OCI-LY1 (cell line): Measurements from ENCODE around the gene MAP2K2.

ENCODE experiments used
- H2AFZ ChIP-seq: fragments of 200-600 bp; sonication (generic), shearing (Covaris generic); 2 replicates; pipeline ENCODE4 v1.6.0; 2014; ENCODE audit warnings: antibody characterized with exemption, mild to moderate bottlenecking, low read length
- H3F3A ChIP-seq: fragments of 200-600 bp; sonication (generic), shearing (Covaris generic); 2 replicates; pipeline ENCODE4 v1.6.0; 2014; ENCODE audit warnings: mild to moderate bottlenecking, antibody characterized with exemption, low read length, moderate library complexity; ENCODE audit not compliant: insufficient read depth
- H3K27ac ChIP-seq: fragments of 200-600 bp; sonication (generic); 2 replicates; pipeline ENCODE4 v1.5.1; 2014; ENCODE audit warnings: low read length, mixed run types, mild to moderate bottlenecking, low read depth; ENCODE audit not compliant: poor library complexity, severe bottlenecking
- H3K27me3 ChIP-seq: fragments of 200-600 bp; sonication (generic); 2 replicates; pipeline ENCODE4 v1.6.0; 2014; ENCODE audit warnings: antibody characterized with exemption, mild to moderate bottlenecking, low read length, moderate library complexity; ENCODE audit not compliant: insufficient read depth
- H3K36me3 ChIP-seq: fragments of 200-600 bp; sonication (generic); 2 replicates; pipeline ENCODE4 v1.6.1; 2014; ENCODE audit warnings: mild to moderate bottlenecking, antibody characterized with exemption, low read length, moderate library complexity, mixed read lengths; ENCODE audit not compliant: insufficient read depth
- H3K4me1 ChIP-seq: fragments of 200-600 bp; sonication (generic); 2 replicates; pipeline ENCODE4 v1.5.1; 2014; ENCODE audit warnings: mild to moderate bottlenecking, low read length, moderate library complexity; ENCODE audit not compliant: insufficient read depth, severe bottlenecking
- H3K4me2 ChIP-seq: fragments of 200-600 bp; sonication (generic), shearing (Covaris generic); 2 replicates; pipeline ENCODE4 v1.6.1; 2014; ENCODE audit warnings: low read length
- H3K4me3 ChIP-seq: fragments of 200-600 bp; sonication (generic); 2 replicates; pipeline ENCODE4 v1.5.1; 2014; ENCODE audit warnings: low read length, low read depth, mild to moderate bottlenecking, mixed read lengths; ENCODE audit not compliant: poor library complexity, severe bottlenecking
- H3K79me2 ChIP-seq: fragments of 200-600 bp; shearing (Covaris generic); 2 replicates; pipeline ENCODE4 v1.6.1; 2016; ENCODE audit warnings: mixed run types, low read length, mixed read lengths; ENCODE audit not compliant: insufficient read depth
- H3K9ac ChIP-seq: fragments of 200-600 bp; sonication (generic), shearing (Covaris generic); 2 replicates; pipeline ENCODE4 v1.6.1; 2014; ENCODE audit warnings: mild to moderate bottlenecking, low read length, mixed read lengths
- H3K9me2 ChIP-seq: fragments of 200-600 bp; sonication (generic), shearing (Covaris generic); 2 replicates; pipeline ENCODE4 v1.6.1; 2014; ENCODE audit warnings: low read depth, mild to moderate bottlenecking, low read length, mixed read lengths
- H3K9me3 ChIP-seq: fragments of 200-600 bp; shearing (Covaris generic); 2 replicates; pipeline ENCODE4 v1.6.1; 2014; ENCODE audit warnings: low read length, mixed read lengths
- H4K20me1 ChIP-seq: fragments of 200-600 bp; sonication (generic), shearing (Covaris generic); 2 replicates; pipeline ENCODE4 v1.6.0; 2016; ENCODE audit warnings: mild to moderate bottlenecking, low read length; ENCODE audit not compliant: insufficient read depth
- EZH2 ChIP-seq: fragments of 200-600 bp; sonication (generic), shearing (Covaris generic); IDR thresholded peaks from 2 replicates; pipeline ENCODE4 v1.8.0; 2017; ENCODE audit warnings: borderline replicate concordance, mixed run types, mild to moderate bottlenecking, antibody characterized with exemption, low read length, moderate library complexity, mixed read lengths
- TF ChIP-seq, protein P1 (sequence below): fragments of 200-600 bp; sonication (generic), shearing (Covaris generic); IDR thresholded peaks from 2 replicates; pipeline ENCODE4 v1.5.1; 2017; ENCODE audit warnings: mild to moderate bottlenecking, antibody characterized with exemption, low read length, moderate library complexity, mixed read lengths

The MAP2K2 gene

DNA sequence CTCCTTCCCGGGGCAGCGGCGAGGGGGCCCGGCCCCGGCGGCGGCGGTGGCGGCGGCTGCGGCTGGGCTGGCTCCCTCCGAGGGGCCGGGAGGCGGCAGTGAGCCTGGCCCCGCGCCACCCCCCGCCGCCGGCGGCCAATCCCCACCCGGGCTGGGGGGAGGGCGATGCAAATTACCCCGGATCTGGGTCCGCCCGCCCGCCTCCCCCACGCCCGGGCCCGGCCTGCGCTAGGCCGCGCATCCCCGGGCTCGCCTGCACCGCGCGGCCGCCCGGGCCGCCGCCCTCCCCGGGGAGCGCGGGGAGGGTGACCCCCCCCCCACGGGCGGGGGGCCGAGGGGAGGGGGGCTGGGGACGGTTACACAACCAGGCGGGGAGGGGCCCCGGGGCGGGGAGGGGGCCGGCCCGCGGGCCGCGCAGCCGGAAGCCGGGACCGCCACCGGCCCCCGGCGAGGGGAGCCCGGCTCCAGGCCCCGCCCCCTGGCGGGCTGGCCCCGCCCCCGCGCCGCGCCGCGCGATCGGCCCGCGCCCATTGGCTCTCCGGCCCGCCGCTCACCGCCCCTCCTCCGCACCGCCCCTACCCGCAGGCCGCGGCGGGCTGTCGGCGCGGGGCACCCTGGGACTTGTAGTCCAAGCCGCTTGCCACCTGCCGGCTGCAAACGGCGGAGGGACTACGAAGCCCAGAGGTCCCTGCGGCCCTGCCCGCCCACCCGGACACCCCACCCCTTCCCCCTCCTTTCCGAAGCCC, 58.3 kb downstream of the MAP2K2 start:
- Histone ChIP-seq H3K79me2 (peaks cover 45% of the 10 kb centered on the region), H2AFZ (no peak overlapping the region), H3K9me3 (no peaks in the 10 kb centered on the region), H3K27ac (no peak overlapping the region), H3F3A (no peaks in the 10 kb centered on the region), H4K20me1 (no peaks in the 10 kb centered on the region), H3K27me3 (no peaks in the 10 kb centered on the region), H3K36me3 (peaks cover 19% of the 10 kb centered on the region), H3K9me2 (no peaks in the 10 kb centered on the region), H3K4me2 (no peak overlapping the region), H3K4me3 (peak overlapping the region; percentile 73), H3K4me1 (peaks cover 58% of the 10 kb centered on the region), H3K9ac (no peak overlapping the region)
- no peak for TF ChIP-seq EZH2
- TF ChIP-seq, protein P1, sequence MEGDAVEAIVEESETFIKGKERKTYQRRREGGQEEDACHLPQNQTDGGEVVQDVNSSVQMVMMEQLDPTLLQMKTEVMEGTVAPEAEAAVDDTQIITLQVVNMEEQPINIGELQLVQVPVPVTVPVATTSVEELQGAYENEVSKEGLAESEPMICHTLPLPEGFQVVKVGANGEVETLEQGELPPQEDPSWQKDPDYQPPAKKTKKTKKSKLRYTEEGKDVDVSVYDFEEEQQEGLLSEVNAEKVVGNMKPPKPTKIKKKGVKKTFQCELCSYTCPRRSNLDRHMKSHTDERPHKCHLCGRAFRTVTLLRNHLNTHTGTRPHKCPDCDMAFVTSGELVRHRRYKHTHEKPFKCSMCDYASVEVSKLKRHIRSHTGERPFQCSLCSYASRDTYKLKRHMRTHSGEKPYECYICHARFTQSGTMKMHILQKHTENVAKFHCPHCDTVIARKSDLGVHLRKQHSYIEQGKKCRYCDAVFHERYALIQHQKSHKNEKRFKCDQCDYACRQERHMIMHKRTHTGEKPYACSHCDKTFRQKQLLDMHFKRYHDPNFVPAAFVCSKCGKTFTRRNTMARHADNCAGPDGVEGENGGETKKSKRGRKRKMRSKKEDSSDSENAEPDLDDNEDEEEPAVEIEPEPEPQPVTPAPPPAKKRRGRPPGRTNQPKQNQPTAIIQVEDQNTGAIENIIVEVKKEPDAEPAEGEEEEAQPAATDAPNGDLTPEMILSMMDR: no peak

DNA sequence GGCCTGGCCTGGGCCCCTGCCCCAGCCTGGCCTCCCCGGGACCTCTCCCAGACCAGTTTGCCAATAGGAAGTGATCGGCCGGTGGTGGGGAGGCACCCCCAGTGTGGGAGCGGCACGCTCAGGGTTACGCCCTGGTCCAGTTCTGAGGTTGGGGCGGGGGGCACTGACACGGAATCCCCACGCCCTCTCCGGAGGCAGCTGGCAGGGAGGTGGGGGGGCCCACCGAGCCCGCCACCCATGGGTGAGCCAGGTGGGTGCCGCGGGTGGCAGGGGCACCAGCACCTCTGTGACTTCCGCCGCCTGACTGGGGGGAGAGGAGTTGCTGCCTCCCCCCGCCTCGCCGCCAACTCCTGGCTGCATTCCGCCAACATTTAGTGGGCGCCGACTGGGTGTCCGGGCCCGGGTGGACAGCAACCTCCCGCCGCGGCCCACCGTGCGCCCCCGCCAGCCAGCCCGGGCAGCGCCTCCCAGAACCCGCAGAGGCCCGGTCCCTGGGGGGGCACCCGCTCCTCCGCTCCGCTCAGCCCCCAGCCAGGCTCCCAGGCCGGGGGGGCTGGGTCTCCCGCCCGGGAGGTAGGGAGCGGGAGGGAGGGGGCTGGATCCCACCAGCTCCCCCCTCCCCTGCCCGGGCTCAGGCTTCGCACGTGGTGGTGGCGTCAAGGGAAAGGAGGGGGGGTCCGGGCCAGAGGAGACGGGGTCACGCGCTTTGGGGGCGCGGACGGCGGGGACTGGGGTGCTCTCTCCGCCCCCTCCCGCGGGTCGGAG, 59.2 kb downstream of the MAP2K2 start:
- Histone ChIP-seq H3K27me3 (no peaks in the 10 kb centered on the region), H3K9me2 (no peaks in the 10 kb centered on the region), H3K4me2 (peak overlapping the region; percentile 89), H3K27ac (peak overlapping the region; percentile 76), H2AFZ (no peak overlapping the region), H3F3A (no peaks in the 10 kb centered on the region), H4K20me1 (no peaks in the 10 kb centered on the region), H3K4me3 (peak overlapping the region; percentile 95), H3K9me3 (no peaks in the 10 kb centered on the region), H3K79me2 (peaks cover 52% of the 10 kb centered on the region), H3K36me3 (peaks cover 19% of the 10 kb centered on the region), H3K4me1 (peaks cover 66% of the 10 kb centered on the region), H3K9ac (peak overlapping the region; percentile 90)
- TF ChIP-seq EZH2: no peak
- TF ChIP-seq, protein P1: no peak

DNA sequence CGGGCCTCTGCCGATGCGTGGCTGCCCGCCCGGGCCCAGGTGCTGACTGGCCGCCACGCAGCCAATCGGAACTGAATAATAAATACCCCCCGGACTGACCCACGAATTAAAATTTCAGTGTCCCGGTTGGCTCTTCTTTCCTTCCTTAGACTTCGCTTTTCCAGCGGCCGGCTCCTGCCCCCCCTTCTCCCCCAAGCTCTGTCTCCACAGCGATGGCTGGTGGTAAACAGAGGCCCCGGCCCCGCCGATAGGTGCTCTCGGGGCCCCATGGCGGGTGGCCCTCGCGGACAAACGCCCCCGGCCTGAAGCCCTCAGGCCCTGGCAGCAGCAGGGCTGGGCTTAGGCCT, 59.8 kb downstream of the MAP2K2 start:
- no peaks in the 10 kb centered on the region for H3K9me3 ChIP-seq
- no peak for TF ChIP-seq EZH2
- TF ChIP-seq, protein P1: no peak
- no peaks in the 10 kb centered on the region for H4K20me1 ChIP-seq
- H3K27me3 ChIP-seq: no peaks in the 10 kb centered on the region
- peaks cover 58% of the 10 kb centered on the region for H3K79me2 ChIP-seq
- no peaks in the 10 kb centered on the region for H3K9me2 ChIP-seq
- H3F3A ChIP-seq: no peaks in the 10 kb centered on the region
- H3K36me3 ChIP-seq: peaks cover 19% of the 10 kb centered on the region
- H3K4me3 ChIP-seq: peak overlapping the region; percentile 95
- H2AFZ ChIP-seq: no peak overlapping the region
- H3K4me1 ChIP-seq: peaks cover 66% of the 10 kb centered on the region
- H3K4me2 ChIP-seq: peak overlapping the region; percentile 89
- peak overlapping the region; percentile 76 for H3K27ac ChIP-seq
- peak overlapping the region; percentile 90 for H3K9ac ChIP-seq
